HG03280 (cell line): ENCODE data around the gene PCCB.
"Not testable (repeated sequence)": the region's sequence is repeated elsewhere in the genome, so short reads cannot be mapped to it uniquely, and the experiment has no call there.

Experiments used
- ATAC-seq: cut with Tn5 transposase; IDR thresholded peaks from one replicate; pipeline ENCODE4 v1.9.1; 2021; ENCODE audit warnings: mild to moderate bottlenecking, moderate library complexity; ENCODE audit not compliant: unreplicated experiment

PCCB gene

DNA sequence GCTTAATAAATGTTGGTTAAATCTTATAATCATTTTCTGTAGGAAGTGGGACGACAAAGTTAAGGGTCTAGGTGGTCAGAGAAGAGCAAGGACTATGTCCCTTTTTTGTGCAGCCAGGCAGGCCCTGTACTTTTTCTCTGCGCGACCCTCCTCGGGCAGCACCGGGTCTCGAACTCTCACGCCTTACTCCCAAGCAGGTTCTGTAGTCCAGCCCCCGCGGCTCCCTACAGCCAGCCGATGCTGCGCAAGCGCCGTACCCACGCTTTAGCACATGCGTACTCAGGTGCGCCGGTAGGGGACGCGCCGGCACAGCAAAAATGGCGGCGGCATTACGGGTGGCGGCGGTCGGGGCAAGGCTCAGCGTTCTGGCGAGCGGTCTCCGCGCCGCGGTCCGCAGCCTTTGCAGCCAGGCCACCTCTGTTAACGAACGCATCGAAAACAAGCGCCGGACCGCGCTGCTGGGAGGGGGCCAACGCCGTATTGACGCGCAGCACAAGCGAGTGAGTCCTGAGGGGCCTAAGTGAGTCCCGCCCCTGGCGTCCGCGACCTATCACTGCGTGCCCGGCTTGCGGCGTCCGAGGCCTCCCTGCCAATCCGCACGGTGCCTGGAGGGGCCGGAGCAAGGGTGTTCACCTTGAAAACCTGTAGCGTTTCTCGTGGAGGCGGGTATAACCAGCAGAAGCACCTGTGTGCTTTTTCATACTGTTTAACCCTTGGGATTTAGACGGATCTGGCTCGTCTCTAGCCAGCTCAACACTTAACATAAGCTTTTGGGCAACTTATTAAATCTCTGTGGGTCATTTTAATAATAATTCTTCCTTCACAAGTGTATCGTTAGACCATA, at the start of gene PCCB:
PCCB (plus strand) TSS at position 282 of the 844 bp plus-strand sequence; CDS start at position 318, 36 bp downstream.
- ATAC-seq, result peak; percentile 98

DNA sequence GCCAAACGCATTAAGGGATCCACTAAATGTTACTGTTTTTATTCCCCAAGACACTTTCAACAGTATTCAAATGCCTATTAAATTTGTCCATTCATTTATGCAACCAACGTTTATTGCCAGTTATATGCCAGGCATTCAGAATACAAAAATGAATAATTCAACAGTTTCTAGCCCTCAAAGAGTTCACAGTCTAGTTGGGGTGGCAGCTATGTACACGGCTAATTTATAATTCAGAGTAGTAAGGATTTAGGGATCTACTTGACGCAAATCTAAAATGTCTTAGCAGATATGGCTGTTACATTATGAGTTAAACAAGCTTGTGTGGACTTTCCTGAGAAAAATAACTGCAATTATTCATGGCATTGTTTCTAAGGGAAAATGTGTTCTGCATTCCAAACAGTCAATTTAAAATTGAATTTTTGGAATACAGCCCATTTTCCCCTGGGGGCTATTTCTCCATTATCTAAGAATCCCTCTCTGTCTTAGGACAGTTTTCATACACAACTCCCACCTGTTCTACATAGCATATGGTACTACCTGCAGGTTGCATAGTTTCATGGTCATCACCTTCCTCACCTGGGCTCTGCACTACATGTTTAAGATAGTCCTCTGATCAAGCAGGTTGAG, 42.5 kb upstream of the PCCB start:
- ATAC-seq, result no peak

DNA sequence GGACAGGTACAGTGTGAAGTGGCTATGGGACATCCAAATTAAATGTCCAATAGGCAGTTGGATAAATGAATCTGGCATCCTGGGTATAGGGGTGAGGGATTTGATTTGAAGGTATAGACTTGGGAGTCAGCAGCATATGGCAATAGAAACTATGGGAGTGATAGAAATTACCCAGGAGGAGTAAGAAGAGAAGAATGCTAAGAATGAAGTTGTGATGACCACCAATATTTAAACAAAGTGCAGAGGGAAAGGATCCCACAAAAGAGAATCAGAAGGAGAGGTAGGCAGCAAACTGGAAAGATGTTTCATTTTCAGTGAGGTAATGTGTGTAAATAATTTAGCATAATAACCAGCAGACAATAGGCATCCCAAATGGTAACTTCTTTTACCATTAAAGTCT, 40.2 kb upstream of the PCCB start:
- ATAC-seq, result no peak

DNA sequence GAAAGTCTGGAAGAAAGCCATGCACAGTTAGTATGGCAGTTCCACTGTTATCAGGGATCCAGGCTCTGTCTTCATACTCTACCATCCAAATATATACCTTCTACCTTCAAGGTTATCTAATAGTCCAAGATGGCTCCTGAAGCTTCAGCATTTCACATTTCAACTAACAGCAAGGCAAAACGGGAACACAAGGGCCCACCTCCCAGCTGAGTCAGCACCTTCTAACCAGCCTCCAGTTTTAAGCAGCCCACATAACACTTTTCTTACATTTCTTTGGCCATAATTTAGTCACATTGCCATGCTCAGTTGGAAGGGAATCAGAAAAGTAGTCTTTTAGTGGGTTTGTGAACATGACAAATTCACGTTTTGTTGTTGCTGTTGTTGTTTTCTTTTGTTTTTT, 38.6 kb upstream of the PCCB start:
- no peak for ATAC-seq

DNA sequence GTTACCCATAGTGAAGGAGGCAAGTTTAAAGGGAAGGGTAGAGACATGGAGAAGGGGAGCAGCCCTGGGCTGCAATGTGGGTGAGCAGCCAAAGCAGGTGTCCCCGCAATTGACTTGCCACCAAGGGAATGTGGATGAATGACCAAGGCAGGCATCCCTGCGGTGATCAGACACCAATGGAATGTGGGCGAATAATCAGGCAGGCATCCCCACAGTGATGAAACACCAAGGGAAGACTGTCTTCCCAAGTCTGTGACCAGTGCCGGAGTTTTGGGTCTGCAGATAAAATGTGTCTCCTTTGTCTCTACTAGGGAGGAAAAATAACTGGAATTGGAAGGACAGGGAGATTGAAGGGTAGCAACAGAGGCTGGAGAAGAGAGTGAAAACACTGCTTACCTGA, 27.4 kb upstream of the PCCB start:
- not testable (repeated sequence) for ATAC-seq

DNA sequence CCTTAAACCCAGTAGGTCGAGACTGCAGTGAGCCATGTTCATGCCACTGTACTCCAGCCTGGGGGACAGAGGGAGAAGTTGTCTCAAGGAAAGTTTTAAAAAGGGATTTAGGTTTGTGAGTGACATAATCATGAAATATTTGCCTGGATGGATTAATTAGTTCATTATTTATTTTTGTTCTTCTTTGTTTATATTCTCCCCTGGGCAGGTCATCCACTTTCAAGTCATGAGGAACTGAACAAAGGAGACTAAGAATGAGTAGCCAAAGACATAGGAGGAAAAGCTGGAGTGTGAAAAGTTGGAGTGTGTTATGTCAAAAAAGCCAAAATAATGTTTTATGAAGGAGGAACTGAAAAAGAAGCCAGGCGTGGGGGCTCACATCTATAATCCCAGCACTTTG, 17.7 kb upstream of the PCCB start:
- ATAC-seq, result no peak

DNA sequence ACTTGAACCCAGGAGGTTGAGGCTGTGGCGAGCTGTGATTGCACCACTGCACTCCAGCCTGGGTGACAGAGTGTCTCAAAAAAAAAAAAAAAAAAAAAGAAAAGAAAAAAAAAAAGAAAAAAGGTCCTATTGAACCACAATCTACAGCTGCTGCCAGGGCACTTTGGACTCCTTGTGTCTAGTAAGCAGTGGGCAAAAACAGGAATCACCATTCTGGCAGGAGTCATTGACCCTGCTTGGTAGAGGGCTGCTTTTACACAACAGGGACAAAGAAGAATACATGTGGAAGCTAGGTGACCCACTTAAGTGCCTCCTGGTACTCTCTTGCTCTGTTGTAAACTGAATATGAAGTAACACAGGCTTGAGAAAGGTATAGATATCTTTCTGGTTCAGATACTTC, 14.6 kb upstream of the PCCB start:
- ATAC-seq, result no peak

DNA sequence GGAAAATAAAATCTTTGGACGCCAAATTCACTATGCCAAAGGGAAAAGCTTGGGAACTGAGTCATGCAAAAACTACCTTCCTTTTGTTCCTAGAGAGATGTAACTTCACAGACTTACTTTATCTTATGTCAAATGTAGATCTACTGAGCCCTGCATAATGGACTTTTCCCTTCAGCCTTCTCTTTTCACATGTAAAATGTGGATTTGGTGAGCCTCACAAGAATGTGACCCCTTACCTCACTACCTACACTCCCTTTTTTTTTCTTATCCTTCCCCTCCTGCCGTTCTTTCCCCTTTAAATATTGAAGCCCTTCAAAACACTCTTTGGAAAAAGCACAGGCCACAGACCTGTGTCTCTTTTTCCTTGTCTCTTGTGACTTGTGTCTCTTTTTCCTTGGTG, 14.0 kb upstream of the PCCB start:
- no peak for ATAC-seq

DNA sequence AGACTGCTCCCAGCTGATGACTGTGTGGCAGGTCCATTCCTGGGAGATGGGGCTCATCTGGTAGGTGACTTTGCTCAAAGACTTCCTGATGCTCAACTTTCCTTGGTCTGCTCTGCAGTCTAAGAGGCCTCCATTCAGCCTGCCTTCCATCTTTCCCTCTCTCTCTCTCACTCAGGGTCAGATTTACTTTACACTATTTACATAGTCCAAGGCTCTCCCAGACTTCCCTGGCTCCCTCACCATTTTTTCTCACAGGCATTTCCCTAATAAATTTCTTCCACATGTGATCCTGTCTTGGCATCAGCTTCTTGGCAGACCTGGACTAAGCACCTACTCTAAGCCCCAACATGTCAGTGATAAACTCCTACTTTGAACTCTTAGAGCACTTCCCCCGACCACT, 13.0 kb upstream of the PCCB start:
- ATAC-seq, result no peak

DNA sequence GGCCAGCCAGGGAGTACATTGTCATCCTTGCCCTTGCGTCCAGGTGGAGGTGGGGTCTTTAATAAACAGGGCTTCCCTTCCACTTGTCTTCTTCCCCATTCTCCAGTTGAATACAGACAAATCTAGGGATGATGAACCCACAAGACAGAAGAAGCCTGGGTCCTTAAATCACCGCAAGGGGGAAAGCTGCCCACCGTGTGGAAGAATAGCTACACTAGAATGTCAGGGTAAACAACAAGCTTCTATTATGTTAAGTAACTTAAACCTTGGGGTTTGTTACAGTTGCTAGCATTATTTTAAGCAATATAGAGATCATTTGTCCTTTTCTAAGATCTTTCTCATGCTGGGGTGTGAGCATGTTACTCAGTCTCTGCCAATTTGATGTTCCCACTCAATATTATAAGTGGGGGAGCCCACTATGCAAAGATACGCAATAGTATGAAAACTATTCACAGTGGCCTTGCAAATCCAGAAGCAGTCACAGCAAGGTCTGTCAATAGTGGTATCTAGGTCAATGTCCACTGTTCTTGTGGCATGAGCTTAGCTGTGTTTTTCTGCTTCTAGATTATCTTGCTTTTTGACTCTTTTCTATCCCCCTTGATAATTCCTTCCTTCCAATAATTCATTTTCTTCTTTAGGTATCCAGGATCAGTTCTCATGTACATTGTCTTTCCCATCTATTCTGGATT, 12.0 kb upstream of the PCCB start:
- ATAC-seq, result no peak

DNA sequence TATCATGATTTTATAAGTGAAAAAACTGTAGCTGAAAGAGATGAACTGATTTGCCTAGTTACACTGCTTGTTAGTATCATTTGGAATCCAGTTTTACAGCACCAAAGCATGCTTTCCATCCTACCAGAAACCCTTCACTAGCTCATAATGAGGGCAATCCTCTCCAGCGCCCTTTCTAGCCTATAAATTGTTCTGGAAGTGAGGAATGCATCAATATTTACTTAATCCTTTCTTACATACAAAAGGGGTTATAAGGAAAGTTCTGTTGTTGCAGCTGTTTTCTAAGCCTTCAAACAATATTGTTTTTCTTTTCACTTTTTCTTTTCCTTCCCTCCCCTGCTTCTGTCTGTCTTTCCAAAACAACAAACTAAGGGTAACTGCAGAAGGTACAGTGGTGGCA, 11.0 kb upstream of the PCCB start:
- ATAC-seq, result no peak

DNA sequence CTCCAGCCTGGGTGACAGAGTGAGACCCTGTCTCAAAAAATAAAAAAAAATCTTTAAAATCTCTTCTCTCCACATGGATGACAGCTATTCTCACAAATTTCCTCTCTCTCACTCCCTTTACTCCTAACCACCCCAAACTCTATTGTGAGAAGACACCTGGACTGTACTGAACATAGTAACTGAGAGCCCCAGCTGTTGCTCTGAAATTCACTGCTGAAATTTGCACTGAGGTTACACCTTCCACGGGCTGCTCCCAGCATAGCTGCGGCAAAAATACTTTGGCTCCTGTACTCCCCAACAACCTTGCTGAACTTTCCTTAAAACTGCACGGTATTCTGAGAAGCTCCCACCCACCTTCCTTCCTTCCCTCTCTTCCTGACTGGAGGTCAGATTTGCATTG, 4.4 kb upstream of the PCCB start:
- ATAC-seq, result no peak

DNA sequence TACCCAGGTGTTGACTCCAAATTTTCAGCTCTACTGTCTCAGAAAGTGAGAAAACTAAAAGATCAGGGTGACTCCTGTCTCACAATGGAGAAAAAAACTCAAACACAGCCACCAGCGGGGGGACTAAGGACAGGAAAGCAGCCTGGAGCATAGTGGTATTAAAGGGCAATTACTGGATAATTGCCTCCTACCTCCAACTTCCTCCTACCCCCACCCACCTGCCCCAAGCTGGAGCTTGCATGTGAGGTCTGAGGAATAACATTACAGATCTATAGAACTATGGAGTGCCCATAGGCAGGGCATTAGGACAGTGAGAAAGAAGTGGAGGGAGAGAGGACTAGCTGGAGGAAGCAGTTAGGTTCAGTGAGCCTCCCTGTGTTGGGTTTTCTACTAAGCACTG, 2.7 kb upstream of the PCCB start:
- ATAC-seq, result no peak

DNA sequence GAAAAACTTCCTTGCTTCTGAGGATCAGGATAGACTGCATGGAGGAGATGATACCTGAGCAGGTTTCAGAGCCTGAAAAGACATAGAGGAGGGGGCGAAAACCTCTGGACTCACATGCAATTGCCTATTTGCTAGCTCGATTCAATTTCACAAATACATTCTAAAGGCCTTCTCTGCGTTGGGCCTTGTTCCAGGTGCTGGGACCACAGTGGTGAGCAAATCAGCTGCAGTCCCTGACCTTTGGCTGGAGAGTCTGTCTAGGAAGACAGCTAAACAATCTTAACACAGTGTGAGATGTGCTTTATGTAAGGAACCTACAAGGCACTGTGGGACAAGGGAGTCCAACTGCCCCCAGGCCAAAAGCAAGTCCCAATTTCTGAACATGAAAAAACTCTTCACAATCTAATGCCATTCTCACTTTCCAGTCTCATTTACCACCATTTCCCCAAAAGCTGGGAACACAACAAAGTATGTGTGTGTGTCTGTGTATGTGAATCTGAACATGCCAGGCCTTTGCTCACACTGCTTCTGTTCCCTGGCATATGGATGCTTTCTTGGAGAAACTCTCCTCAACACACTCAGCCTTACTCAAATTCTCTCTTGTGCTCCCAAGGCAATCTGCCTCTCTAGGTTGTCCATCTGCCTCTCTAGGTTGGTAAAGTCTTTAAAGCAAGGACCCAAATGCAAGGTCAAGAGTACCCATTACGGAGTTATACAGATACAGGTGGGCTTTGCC, 2.1 kb upstream of the PCCB start:
- no peak for ATAC-seq

DNA sequence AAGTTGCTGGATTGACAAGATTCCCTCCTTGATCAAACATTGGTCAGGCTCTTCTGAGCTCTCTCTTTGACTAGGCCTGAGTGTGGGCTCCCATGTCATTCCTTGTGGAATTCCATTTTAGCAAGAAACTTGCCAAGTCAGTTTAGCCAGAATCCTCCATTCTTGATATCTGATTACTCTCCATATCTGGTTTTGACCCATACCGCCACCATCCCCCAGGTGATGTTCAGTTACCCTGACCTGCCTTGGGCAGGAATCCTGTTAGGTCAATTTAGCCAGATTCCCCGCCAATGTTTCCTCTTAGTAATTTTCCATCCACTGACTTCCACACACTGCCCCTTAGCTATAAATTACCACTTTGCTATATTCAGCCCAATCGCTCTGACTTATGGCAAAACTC, 1.0 kb upstream of the PCCB start:
- no peak for ATAC-seq

DNA sequence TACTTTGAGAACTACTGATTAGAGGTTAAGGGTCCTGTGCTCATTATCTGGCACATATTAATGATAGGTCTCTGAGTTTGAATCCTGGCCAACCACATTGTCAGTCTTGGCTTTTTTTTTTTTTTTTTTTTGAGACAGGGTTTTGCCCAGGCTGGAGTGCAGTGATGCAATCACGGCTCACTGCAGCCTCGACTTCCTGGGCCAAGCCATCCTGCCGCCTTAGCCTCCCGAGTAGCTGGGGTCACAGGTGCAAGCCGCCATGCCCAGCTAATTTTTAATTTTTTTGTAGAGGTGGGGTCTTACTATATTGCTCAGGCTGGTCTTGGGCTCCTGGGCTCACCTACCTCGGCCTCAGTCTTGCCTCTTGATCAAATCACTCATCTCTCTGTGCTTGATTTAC, 547 bp upstream of the PCCB start:
- no peak for ATAC-seq

DNA sequence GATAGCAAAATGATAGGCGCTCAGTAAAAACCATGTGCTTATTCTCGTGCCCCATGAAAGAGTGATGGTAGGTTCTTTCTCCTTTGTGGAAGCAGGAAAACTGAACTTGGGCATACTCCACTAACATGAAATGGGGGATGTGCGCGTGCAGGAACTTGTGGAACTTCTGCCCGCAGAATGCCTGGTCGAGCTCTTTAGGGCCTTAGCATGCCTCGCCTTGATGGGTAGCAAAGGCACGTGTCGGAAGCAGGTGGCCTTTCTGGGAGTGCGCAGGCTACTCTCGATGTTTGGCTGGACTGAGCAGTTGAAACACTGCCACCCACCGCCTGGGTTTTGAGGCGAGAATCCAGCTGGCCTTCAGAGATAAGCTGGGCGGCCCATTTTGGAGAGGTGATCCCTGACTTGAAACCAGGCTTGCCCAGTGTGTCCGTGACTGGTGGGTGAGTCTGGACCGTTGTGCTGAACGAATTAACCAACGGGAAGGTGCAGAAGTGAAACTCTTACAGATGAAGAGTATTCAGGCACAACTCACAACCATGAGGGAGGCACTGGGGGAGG, 842 bp downstream of the PCCB start:
- peak; percentile 30 for ATAC-seq

DNA sequence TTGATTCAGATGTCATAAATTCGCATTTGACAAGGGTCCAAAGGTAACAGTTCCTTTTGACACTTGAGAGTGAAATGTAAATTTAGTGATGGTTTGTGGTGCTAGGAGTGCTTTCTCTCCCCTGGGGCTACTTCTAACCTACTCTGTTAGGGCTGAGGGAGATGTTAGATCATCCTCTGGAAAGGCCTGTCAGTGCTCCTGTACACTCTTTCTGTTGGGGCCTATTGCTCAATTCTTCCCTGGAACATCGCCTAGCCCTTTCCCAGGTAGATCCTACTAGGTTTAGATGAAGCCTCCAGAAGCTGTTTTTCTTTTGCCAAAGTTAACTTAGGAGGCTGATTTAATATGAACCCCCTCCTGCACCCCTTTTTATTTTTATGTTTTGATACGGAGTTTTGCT, 1.4 kb downstream of the PCCB start:
- no peak for ATAC-seq

DNA sequence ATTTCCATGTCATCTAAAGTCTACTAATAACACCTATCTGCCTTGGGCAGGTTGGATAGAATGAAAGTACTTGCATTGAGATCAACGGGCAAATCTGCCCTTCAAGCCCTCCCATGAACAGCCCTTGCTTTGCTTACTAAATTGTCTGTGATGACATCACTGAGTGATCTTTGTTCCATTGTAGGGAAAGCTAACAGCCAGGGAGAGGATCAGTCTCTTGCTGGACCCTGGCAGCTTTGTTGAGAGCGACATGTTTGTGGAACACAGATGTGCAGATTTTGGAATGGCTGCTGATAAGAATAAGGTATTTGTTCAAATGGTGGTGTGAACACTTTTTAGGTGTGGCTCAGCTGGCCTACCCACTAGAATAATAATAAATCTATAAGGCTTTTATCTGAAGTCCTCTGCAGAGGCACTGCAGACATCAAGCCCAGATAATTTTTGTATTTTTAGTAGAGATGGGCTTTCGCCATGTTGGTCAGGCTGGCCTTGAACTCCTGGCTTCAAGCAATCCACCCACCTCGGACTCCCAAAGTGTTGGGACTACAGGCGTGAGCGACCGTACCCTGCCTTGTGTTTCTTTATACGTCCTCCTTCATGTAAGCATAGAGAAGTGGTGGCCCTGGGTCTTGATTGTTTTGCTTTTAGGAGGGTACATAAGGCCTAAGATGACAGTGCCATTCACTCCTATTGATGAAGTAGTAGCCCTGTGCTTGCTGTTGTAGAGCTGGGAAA, 5.7 kb downstream of the PCCB start:
- no peak for ATAC-seq

DNA sequence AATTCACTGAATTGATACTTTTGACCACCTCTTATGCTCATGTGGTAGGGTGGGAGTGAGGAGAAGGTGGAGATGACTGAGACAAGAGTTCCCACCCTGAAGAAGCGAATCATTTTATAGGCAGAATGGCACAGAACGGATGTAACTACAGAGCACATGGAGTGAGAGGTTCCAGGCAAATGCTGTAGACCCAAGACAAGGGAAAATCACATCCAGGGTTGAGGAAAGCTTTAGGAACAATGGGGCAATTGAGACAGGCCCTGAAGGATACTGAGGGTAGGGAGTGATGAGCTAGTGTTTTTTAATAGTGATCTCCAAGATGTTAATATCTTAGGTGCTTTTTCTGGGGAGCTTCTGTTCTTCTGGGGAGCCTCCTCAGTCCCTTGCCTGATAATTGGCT, 8.1 kb downstream of the PCCB start:
- no peak for ATAC-seq
